MCF 10A (cell line): ENCODE data around the gene NFIL3. TPM values are rescaled to one million over a fixed set of nuclear protein-coding genes. Genes with fewer than 3 reads are reported as not detected.

Experiments used
- BruUV-seq: library from RNA; stranded (reverse); fragments of 400-500 nt; replicated peaks from 2 replicates; lab custom pipeline; 2021; lab: Mats Ljungman, UMichigan
- CTCF ChIA-PET: fragments of 300-600 bp; sonication (Branson Sonifier 250); formaldehyde crosslinking; extraction: SDS; loops from one replicate; lab custom pipeline; 2021; ENCODE audit warnings: antibody characterized with exemption, inconsistent platforms; lab: Yijun Ruan, JAX
- POLR2A ChIA-PET: fragments of 300-600, 350-650 bp; sonication (Branson Sonifier 250); formaldehyde crosslinking; extraction: SDS; loops from one replicate; lab custom pipeline; 2020; ENCODE audit warnings: antibody characterized with exemption, inconsistent platforms; lab: Yijun Ruan, JAX
- DNase-seq: peaks from one replicate; pipeline ENCODE4 v3.0.0-alpha.2; 2018; ENCODE audit not compliant: unreplicated experiment
- H3K27ac Mint-ChIP-seq: one replicate; pipeline ENCODE4 v1.8.0; 2022; ENCODE audit warnings: mild to moderate bottlenecking, low read depth, mixed read lengths; ENCODE audit not compliant: unreplicated experiment
- H3K27me3 Mint-ChIP-seq: one replicate; pipeline ENCODE4 v1.8.0; 2022; ENCODE audit warnings: mixed read lengths; ENCODE audit not compliant: insufficient read depth, unreplicated experiment
- H3K36me3 Mint-ChIP-seq: one replicate; pipeline ENCODE4 v1.8.0; 2022; ENCODE audit warnings: mild to moderate bottlenecking, moderate library complexity, mixed read lengths; ENCODE audit not compliant: insufficient read depth, unreplicated experiment
- H3K4me1 Mint-ChIP-seq: one replicate; pipeline ENCODE4 v1.8.0; 2022; ENCODE audit warnings: mixed read lengths; ENCODE audit not compliant: insufficient read depth, unreplicated experiment
- H3K4me3 Mint-ChIP-seq: one replicate; pipeline ENCODE4 v1.8.0; 2022; ENCODE audit warnings: mild to moderate bottlenecking, moderate library complexity, mixed read lengths; ENCODE audit not compliant: unreplicated experiment
- H3K9me3 Mint-ChIP-seq: one replicate; pipeline ENCODE4 v1.8.0; 2022; ENCODE audit warnings: mixed read lengths; ENCODE audit not compliant: unreplicated experiment
- intact Hi-C: fragments of 100-400 bp; cut with micrococcal nuclease; formaldehyde crosslinking; loops from 2 replicates; pipeline ENCODE4 v1.14.1; 2022
- total RNA-seq: library from RNA; stranded (reverse); gene quantifications from 2 replicates; pipeline ENCODE4 v1.2.3, GENCODE V29; 2022
- TF ChIP-seq, protein P1 (sequence below): fragments of 200-600 bp; IDR thresholded peaks from one replicate; pipeline ENCODE4 v1.8.0; 2022; ENCODE audit warnings: antibody characterized with exemption, mild to moderate bottlenecking; ENCODE audit not compliant: unreplicated experiment

NFIL3 gene
- total RNA-seq, 1 experiment from 2014 or later, result 76.8 TPM

GRCh38 chr9:91405343-91406077 is 18.1 kb downstream of the NFIL3 start:
- Mint-ChIP-seq H3K4me1 (peaks cover 12% of the 10 kb centered on the region), H3K4me3 (no peak overlapping the region), H3K27me3 (no peaks in the 10 kb centered on the region), H3K27ac (no peak overlapping the region), H3K36me3 (peaks cover 83% of the 10 kb centered on the region), H3K9me3 (no peaks in the 10 kb centered on the region)
- BruUV-seq, result no TSS peak
- intact Hi-C loops, result no loop called here
- ChIA-PET CTCF (interaction anchor here (0.6 to 0.9 kb wide), 3 partner anchors 16 to 583 kb away, joined by 3 to 4 read pairs (median 3); no protein-coding TSS in a partner anchor), POLR2A (interaction anchor here (0.6 to 1.6 kb wide), 6 partner anchors 9 to 746 kb away, joined by 3 to 6 read pairs (median 3); no protein-coding TSS in a partner anchor)
- TF ChIP-seq, protein P1, sequence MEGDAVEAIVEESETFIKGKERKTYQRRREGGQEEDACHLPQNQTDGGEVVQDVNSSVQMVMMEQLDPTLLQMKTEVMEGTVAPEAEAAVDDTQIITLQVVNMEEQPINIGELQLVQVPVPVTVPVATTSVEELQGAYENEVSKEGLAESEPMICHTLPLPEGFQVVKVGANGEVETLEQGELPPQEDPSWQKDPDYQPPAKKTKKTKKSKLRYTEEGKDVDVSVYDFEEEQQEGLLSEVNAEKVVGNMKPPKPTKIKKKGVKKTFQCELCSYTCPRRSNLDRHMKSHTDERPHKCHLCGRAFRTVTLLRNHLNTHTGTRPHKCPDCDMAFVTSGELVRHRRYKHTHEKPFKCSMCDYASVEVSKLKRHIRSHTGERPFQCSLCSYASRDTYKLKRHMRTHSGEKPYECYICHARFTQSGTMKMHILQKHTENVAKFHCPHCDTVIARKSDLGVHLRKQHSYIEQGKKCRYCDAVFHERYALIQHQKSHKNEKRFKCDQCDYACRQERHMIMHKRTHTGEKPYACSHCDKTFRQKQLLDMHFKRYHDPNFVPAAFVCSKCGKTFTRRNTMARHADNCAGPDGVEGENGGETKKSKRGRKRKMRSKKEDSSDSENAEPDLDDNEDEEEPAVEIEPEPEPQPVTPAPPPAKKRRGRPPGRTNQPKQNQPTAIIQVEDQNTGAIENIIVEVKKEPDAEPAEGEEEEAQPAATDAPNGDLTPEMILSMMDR, result no peak
- no peak for DNase-seq

- BruUV-seq, result TSS peak; percentile 1
- ChIA-PET POLR2A (interaction anchor here (0.7 kb wide), 1 partner anchor 74 kb away, joined by 4 read pairs; no protein-coding TSS in a partner anchor), CTCF (interaction anchor here (0.6 kb wide), 2 partner anchors 12 to 136 kb away, joined by 3 to 4 read pairs; no protein-coding TSS in a partner anchor)
- H3K4me1 Mint-ChIP-seq, result peaks cover 5% of the 10 kb centered on the region
- intact Hi-C loops, result no loop called here
- H3K4me3 Mint-ChIP-seq, result no peak overlapping the region
- peak overlapping the region; percentile 57 for H3K27ac Mint-ChIP-seq
- DNase-seq, result no peak
- no peaks in the 10 kb centered on the region for H3K27me3 Mint-ChIP-seq
- peaks cover 67% of the 10 kb centered on the region for H3K36me3 Mint-ChIP-seq
- no peaks in the 10 kb centered on the region for H3K9me3 Mint-ChIP-seq
- TF ChIP-seq, protein P1, result no peak
Observed at GRCh38 chr9:91403665-91404543, 19.7 kb downstream of the NFIL3 start.

DNA sequence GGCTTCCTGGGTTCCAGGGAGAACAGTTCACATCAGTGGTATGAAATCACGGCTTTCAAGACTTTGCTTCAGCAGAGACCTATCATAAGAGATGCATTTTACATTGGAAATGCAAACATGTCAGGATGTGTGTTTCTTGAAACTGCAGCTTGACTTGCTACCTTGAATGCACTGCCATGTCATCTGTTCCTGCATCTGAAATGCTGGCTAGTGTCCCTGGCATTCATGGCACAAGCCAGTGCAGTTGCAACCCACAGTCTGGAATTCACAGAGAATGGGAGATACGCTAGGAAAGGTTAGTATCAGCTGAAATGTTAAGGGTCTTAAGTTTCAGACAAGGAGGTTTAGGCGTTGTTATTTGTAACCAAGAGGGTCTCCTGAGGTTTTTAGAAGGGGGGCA is 24.7 kb downstream of the NFIL3 start:
- DNase-seq, result no peak

More for the DNA sequence above, 24.7 kb downstream of the NFIL3 start:
- no TSS peak for BruUV-seq
- TF ChIP-seq, protein P1, result no peak
- Mint-ChIP-seq H3K9me3 (no peaks in the 10 kb centered on the region), H3K4me3 (no peak overlapping the region), H3K4me1 (peaks cover 31% of the 10 kb centered on the region), H3K27ac (no peak overlapping the region), H3K36me3 (peaks cover 17% of the 10 kb centered on the region), H3K27me3 (no peaks in the 10 kb centered on the region)
- intact Hi-C loops, result no loop called here
- ChIA-PET POLR2A (interaction anchor here (1.1 to 1.6 kb wide), 2 partner anchors 20 to 38 kb away, joined by 3 to 4 read pairs; partner anchors contain the start of gene AUH), CTCF (interaction anchor here (0.7 kb wide), 1 partner anchor 1477 kb away, joined by 3 read pairs; no protein-coding TSS in a partner anchor)
